GM12873 (cell line): ENCODE data around the gene POU3F1.
A peak's percentile ranks its signal among the peaks of the same experiment; 100 is the strongest.

ENCODE experiments used
- CTCF ChIP-seq: IDR thresholded peaks from 2 replicates; pipeline ENCODE4 v1.5.1; 2012; ENCODE audit warnings: low read depth, mild to moderate bottlenecking, moderate library complexity, low read length, control low read depth; ENCODE audit not compliant: insufficient read depth; ENCODE audit errors: missing control alignments

The POU3F1 gene

GRCh38 chr1:38004284-38005108 lies 42.1 kb downstream of the POU3F1 start:
- TF ChIP-seq CTCF: peak; percentile 37

GRCh38 chr1:38003261-38004250 lies 43.0 kb downstream of the POU3F1 start:
- no peak for TF ChIP-seq CTCF

GRCh38 chr1:38000529-38001455 lies 45.8 kb downstream of the POU3F1 start:
- no peak for TF ChIP-seq CTCF

GRCh38 chr1:38000233-38000528 lies 46.4 kb downstream of the POU3F1 start:
- TF ChIP-seq CTCF: no peak

- TF ChIP-seq CTCF: no peak
Measured at GRCh38 chr1:37999430-38000232, 47.0 kb downstream of the POU3F1 start.

- TF ChIP-seq CTCF: no peak
Measured at GRCh38 chr1:37998913-37999429, 47.6 kb downstream of the POU3F1 start.
